Suppressor macrophage treated with lipopolysaccharide for 1 hour (primary cell): ENCODE results near the gene NAPG.
"Not testable (repeated sequence)": the region's sequence is repeated elsewhere in the genome, so short reads cannot be mapped to it uniquely, and the experiment has no call there.

Source experiments
- DNase-seq, 3 donors: peaks; one replicate each; pipeline ENCODE4 v3.0.0-alpha.2; 2020 to 2022

NAPG gene

GRCh38 chr18:10514601-10515000 is 11.2 kb upstream of the NAPG start:
- no peak for DNase-seq

- peak in 1 of 3 donors; percentile 22 for DNase-seq
Measured at GRCh38 chr18:10515456-10515855, 10.4 kb upstream of the NAPG start.

GRCh38 chr18:10516078-10516477 is 9.7 kb upstream of the NAPG start:
- no peak for DNase-seq

GRCh38 chr18:10518595-10519255 is 7.1 kb upstream of the NAPG start:
- peak; percentile 57 to 66 (median 64) for DNase-seq

DNA sequence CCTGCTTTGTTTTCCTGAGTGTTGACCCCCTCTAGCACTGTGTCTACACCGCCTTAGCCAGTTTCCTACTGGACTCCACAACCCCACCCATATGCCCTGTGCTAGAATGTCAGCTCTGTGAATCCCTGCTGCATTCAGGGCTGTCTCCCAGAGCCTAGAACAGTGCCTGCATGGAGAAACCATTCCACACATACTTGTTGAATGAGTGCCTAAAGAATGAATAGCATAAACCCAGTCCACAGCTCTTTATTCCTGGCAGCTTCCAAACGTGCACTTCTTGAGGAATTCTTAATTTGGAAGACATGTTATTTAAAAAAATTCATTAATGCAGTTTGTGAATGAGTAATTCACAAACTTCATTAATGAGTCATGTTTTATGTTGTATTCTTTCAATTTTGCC is 6.5 kb upstream of the NAPG start:
- DNase-seq = no peak

GRCh38 chr18:10519999-10520935 is 5.6 kb upstream of the NAPG start:
- peak; percentile 87 to 92 (median 88) for DNase-seq

GRCh38 chr18:10521566-10521965 is 4.3 kb upstream of the NAPG start:
- DNase-seq = no peak

DNA sequence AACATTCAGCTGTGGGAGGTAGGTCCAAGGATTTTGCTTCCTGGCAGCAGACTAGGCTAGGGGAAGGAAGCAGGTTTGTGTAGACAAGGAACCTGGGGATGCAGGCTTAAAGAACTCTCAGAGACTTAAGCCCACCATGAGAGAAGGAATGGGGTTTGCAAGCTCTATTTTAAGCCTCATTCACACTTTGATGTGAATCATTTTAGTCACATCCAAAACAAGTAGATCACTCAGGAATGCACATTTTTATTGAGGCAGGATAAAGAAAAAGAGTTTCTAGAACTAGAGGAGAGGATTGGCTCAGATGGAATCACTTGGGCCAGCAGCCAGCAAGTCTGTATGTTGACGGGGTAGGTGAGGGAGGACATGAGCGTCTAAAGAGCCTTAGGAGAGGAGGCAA is 3.3 kb upstream of the NAPG start:
- no peak for DNase-seq

DNA sequence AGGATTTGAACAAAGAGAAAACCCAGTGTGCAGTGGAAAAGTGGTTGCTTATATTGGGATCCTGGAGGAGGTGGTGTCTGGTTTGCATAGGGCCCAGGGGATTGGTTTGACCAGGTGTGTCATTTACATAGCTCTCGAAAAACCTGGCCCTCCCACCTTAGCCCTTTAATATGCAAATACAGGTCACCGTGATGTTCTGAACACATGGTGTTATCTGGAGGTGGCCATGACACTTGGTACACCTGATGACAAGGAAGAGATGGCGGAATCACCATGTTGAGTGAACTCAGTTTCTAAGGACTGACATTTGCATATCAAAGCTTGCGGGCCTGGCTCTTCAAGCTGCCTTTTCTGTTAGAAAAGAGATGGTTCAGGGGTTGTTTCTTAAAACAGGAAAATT is 2.3 kb upstream of the NAPG start:
- no peak for DNase-seq

GRCh38 chr18:10524507-10525370 is 1.1 kb upstream of the NAPG start:
- DNase-seq = peak; percentile 48 to 71 (median 60)

DNA sequence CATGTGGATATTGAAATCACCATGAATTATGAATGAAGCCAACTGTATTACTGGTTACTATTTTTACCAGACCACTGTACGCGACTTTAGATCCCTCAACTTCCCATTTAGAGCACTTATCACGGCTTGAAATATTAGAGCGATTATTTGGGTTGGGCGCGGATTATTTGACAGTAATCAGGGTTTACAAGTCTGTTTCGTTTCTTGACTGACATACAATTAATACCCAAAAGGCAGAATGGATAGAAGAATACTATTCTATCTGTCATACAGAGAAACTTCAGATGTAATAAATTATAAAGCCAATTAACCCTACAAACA is 496 bp upstream of the NAPG start:
- DNase-seq = peak in 1 of 3 donors; percentile 8

DNA sequence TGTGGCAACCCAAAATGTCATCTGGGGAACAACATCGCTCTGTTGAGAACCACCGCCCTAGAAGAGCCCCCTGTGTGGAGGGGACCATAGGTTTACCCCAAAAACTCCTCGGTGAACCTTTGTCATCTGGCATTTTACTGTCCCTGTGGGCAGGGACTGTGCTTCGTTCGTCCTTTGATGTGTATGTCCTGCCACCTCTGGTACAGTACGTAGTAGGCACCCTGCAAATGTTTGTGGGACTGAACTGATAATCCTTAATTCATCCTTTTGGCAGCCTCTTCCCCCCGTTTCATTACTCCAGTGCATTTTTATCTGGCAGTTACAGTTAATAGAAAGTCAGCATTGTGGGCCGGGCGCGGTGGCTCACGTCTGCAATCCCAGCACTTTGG is 728 bp downstream of the NAPG start:
- no peak for DNase-seq

DNA sequence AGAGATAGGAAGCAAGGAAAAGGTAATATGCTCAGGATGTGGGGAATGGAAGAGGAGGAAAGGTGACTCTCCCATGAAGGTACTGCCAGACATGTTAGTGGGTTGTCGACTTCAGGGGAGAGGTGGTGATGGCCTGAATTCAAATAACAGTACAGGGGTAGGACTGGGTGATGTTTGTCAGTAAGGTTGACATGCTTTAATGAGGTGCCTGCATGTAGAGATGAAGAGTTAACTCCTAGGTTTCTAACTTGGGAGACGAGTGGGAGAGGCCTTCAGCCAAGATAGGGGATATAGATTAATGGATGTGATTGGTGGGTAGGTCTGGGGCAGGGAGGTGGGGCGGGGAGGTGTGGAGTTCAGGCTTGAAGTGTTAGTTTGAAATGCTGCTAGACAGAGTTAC is 2.6 kb downstream of the NAPG start:
- no peak for DNase-seq

DNA sequence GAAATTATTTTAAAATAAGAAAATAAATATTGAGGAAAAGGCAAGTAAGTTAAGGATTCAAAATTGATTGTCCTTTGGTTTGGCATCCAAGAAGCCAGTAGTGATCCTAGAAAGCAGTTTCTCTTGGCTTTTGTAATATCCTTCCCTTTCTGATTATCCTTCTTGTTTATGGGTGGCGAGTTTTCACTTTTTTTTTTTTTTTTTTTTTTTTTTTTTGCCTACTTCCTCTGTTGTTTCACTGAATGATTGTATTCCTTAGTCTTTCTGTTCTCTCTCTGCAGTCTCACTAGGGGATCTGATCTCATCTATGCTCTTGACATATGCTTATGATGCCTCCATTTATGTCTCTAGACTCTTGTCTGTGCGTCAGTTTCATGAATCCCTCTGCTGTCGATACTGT is 4.2 kb downstream of the NAPG start:
- peak; percentile 9 to 59 (median 46) for DNase-seq

DNA sequence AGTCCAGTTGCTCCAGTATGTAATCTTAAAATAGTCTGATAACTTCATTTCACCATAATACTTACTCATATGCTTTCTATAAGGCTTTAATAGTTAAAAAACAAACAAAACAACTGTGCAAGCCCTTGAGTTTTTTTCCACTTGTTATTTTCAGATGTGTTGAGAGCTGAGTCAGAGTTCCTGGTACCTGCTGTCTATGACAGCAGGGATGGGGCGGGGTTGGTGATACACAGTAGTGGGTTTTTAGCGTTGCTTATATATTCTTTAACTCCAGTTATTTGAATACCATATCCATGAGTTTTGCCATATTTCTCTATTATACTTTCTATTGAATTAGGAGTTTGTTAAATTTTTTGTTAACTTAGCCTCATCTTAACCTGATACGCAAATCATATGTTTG is 5.0 kb downstream of the NAPG start:
- DNase-seq = no peak

DNA sequence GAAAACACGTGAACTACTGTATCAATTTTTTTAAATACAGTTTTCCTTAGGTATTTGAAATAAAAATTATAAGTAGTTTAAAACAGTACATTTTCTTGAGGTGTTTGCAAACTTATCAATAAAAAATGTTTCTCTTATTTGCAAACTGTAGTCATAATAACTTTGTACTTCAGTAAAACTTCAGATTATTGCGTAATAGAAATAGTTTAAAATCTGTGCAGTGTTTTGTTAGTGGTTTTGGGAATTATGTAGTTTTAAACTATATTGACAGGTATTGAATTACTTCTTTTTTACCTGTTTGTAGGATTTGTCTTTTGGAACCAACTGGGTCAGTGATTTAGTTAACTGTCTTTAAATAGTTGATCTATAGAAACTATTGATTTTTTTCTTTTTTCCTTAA is 7.3 kb downstream of the NAPG start:
- DNase-seq = no peak

- peak; percentile 25 to 60 (median 51) for DNase-seq
Measured at GRCh38 chr18:10536280-10536679, 10.5 kb downstream of the NAPG start.

DNA sequence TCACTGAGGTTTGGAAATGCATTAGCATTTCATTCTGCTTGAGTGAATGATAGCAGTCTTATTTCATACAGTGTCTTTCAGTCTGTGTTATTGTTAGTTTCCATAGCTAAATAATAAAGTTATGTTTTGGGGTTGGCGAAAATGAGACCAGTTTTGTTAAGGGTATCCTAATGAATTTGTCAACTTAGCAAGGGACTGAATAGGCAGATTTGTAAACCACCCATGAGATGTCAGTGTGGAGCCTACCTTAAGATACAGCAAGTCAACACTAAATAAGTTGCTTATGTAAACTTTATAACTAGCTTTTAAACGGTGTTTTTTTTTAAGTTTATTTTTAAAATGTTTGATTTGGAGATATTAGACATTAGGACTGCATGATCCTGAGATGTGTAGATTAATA is 11.9 kb downstream of the NAPG start:
- DNase-seq = no peak

GRCh38 chr18:10539124-10539523 is 13.3 kb downstream of the NAPG start:
- not testable (repeated sequence) for DNase-seq

DNA sequence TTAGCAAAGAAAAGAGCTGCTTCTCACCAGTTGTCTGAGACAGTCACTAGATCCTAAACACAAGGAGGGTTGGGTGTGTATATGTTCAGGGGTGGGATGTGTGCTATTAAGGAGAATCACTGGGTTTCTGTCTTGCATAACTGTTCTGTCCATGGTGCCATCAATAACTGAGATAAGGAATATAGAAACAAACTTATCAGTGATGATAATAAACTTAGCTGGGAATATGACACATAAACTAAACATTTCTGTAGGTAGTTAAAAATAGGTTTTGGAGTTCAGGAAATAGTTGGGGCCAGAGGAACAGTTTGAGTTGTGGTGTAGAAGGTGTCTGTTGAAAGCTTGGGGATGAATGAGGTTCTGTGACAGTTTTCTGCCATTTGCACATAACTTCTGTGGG is 17.4 kb downstream of the NAPG start:
- no peak for DNase-seq

DNA sequence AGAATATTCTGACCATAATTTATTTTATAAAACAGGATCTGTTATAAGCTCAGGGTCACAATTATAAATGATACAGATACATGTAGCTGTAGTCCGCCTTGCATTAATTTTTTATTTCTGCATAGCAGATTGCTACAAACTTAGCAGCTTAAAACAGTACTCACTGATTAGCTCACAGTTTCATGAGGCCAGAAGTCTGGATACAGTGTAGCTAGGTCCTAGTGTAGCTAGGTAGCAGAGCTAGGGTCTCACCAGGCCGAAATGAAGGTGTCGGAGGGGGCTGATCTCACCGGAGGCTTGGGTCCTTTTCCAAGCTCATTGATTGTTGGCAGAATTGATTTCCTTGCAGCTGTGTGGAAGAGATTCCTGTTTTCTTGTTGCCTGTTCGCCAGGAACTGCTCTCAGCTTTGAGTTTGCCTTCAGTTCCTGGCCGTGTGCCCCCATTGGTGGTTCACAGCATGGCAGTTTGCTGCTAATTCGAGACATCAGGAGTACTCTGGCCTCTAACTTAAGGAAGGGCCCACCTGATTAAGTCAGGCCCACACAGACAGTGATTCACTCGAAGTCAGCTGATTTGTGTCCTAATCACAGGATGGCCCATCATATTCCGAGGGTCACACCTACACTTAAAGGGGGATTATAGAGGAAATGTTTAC is 18.4 kb downstream of the NAPG start:
- no peak for DNase-seq

DNA sequence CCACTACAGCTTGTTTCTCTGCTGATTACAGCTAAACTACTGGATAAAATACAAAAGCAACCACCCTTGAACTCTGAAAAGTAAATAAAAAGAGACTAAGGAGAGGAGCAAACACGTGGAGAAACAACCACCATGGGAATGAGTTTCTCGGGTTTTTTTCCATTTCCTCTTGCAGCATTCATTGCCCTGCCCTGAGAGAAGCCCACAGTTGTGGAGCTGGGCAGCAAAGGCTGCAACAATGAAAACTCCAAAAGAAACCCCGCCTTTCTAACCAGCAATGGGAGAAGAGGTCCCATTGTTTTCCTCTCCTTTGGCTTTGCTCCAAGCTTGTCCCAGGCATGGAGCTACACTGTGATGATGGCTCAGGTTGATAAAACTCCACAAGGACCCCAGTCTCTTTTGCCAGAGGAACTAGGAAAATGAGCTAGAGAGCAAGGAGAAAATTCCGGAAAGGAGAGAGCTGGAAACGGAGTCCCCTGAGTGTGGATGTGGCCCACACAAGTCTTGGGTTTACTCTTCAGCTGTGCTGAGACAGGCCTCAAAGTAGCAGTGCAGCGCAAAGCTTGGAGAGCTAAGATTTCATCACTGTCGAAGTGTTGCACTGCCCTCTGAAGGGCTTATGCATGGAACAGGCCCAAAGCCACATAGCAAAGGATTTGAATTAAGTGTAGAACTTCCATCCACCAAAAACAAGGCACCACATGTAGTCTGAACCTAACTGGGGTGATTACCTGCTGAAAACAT is 20.9 kb downstream of the NAPG start:
- no peak for DNase-seq
